Measurements from ENCODE around the gene MSRB1. TPM values are rescaled to one million over a fixed set of nuclear protein-coding genes. Genes with fewer than 3 reads are reported as not detected.

Gene MSRB1
- total RNA-seq, 2 donors from 2014 or later = 36.8 to 38.6 TPM

DNA sequence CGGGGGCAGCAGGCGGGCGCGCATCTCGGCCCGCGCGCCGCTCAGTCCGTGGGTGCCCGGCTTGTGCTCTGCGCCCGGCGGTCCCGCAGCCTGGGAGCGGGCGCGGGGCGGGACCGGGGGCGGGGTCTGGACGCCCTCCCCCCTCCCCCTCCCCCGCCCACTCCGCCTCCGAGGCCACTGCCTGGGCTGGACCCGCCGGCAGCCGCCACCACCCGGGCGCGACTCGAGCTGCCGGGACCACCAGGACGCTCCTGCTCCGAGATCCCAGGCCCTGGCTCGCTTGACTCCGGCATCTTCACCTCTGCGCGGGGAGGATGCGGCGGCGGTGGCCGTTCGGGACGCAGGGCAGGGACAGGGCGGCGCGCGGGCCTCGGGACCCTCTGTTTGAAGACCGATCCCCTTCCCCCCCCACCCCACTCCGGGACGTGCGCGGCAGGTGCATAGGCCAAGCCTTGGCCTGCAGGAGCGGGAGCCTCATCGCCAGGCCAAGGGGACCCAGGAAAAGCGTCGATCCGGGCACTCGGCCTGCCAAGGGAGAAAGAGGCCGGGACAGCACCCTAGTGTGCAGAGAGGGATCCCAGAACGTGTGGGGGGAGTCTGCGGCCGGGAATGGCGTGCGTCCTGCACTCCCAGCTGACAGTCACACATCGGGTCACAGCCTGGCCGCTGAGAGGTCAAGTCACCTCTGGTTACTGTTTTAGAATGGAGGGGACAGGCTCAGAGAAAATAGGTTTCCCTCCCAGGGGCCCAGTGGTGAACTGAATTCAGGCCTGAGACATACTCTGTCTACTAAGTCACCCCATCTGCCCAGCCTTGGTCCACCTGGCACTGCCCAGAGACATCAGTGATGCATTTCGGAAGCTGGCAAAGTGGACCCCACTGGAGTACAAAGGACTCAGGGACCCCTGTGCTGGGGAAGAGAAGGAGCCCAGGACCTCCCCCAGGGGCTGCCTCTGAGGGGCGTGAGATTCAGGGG, 24.4 kb downstream of the MSRB1 start, which contains the start of gene HS3ST6:
Gene HS3ST6, minus strand, starts transcription at position 65 of the 976 bp plus-strand sequence. CDS start 92 bp downstream, outside the sequence.
- no peak for DNase-seq
- Histone ChIP-seq H3K27ac (no peak within 1 kb of the TSS), H3K4me1 (peaks cover 20% of the 10 kb centered on the region), H3K9me3 (no peaks in the 10 kb centered on the region), H3K36me3 (replicated peaks in 1 of 2; ENCODE audit: insufficient read depth in 1 of 2, low read depth in 2 of 2) (no peaks in the 10 kb centered on the region), H3K4me3 (no peak within 1 kb of the TSS), H3K27me3 (peaks cover 0 to 40% of the 10 kb centered on the region in 2 donors)
- intact Hi-C loops (cut with DNase I) = no loop called here
- WGBS, 2 donors = 6 to 17% methylated on average over 13 to 60 of the region's 71 CpGs
- no peak for ATAC-seq
- TF ChIP-seq CTCF (IDR thresholded peaks at IDR 0.05) (no peak), POLR2A (IDR thresholded peaks at IDR 0.05) (no peak)

GRCh38 chr16:1917665-1918350, 25.2 kb downstream of the MSRB1 start:
- intact Hi-C loops (cut with DNase I) = no loop called here
- WGBS, 2 donors = 1% methylated on average over 70 of the region's 81 CpGs; no CpG with 5 or more reads in 1 of the 2 donors
- Histone ChIP-seq H3K9me3 (no peaks in the 10 kb centered on the region), H3K27ac (no peak overlapping the region), H3K27me3 (peaks cover 0 to 40% of the 10 kb centered on the region in 2 donors), H3K36me3 (replicated peaks in 1 of 2; ENCODE audit: insufficient read depth in 1 of 2, low read depth in 2 of 2) (no peaks in the 10 kb centered on the region), H3K4me1 (peaks cover 25% of the 10 kb centered on the region), H3K4me3 (no peak overlapping the region)
- no peak for TF ChIP-seq POLR2A (IDR thresholded peaks at IDR 0.05)
- ATAC-seq (no peak), DNase-seq (no peak)

DNA sequence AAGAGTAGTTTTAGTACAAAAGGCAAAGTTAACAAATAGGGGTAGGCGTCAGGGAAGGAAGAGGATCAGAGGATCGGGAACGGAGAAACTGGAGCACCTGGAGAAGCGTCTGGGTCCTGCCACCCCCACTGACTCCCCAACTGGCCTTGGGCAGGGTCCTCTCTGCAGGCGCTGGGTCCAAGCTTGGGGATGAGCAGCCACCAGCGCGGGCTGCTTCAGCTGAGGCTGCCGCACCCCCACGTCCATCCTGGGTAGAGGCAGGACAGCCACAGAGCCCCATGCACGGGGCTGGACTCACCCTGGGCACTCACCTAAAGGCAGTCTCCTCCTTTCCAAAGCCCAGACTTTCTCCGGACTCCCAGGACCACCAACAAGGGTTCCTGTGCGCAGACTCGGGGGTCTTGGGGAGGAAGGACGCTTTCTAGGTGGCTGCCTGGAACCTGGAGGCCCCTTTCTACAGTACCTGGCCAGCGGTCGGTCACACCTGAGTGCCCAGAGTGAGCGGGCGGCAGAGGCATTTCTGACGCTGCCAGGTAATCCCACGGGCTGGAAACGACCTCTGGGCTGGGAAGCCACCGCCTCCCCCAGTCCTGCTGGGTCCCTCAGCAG, 25.8 kb downstream of the MSRB1 start:
- intact Hi-C loops (cut with DNase I) = no loop called here
- ATAC-seq (no peak), DNase-seq (no peak)
- no peaks in the 10 kb centered on the region for H3K9me3 ChIP-seq
- peaks cover 25% of the 10 kb centered on the region for H3K4me1 ChIP-seq
- peaks cover 0 to 40% of the 10 kb centered on the region in 2 donors for H3K27me3 ChIP-seq
- no peak overlapping the region for H3K4me3 ChIP-seq
- no peak overlapping the region for H3K27ac ChIP-seq
- WGBS, 2 donors = 16 to 31% methylated on average over 6 to 22 of the region's 22 CpGs
- TF ChIP-seq CTCF (IDR thresholded peaks at IDR 0.05) (no peak), POLR2A (IDR thresholded peaks at IDR 0.05) (no peak)
- no peaks in the 10 kb centered on the region for H3K36me3 ChIP-seq (replicated peaks in 1 of 2; ENCODE audit: insufficient read depth in 1 of 2, low read depth in 2 of 2)

GRCh38 chr16:1916640-1916990, 26.4 kb downstream of the MSRB1 start:
- ATAC-seq = no peak

More at GRCh38 chr16:1916640-1916990, 26.4 kb downstream of the MSRB1 start:
- WGBS, 2 donors = 34 to 36% methylated on average over 5 of the region's 5 CpGs
- no peak overlapping the region for H3K27ac ChIP-seq
- H3K27me3 ChIP-seq = peaks cover 0 to 40% of the 10 kb centered on the region in 2 donors
- H3K4me1 ChIP-seq = peaks cover 25% of the 10 kb centered on the region
- intact Hi-C loops (cut with DNase I) = no loop called here
- no peaks in the 10 kb centered on the region for H3K36me3 ChIP-seq (replicated peaks in 1 of 2; ENCODE audit: insufficient read depth in 1 of 2, low read depth in 2 of 2)
- no peak for TF ChIP-seq CTCF (IDR thresholded peaks at IDR 0.05)
- no peak for TF ChIP-seq POLR2A (IDR thresholded peaks at IDR 0.05)
- DNase-seq = no peak
- no peaks in the 10 kb centered on the region for H3K9me3 ChIP-seq
- H3K4me3 ChIP-seq = no peak overlapping the region
